ENCODE measurements around the gene CEP55.
"Not testable (repeated sequence)": the region's sequence is repeated elsewhere in the genome, so short reads cannot be mapped to it uniquely, and the experiment has no call there.

The CEP55 gene

GRCh38 chr10:93513091-93513490, 16.7 kb downstream of the CEP55 start:
- DNase-seq (ENCODE audit: low spot score), result no peak

DNA sequence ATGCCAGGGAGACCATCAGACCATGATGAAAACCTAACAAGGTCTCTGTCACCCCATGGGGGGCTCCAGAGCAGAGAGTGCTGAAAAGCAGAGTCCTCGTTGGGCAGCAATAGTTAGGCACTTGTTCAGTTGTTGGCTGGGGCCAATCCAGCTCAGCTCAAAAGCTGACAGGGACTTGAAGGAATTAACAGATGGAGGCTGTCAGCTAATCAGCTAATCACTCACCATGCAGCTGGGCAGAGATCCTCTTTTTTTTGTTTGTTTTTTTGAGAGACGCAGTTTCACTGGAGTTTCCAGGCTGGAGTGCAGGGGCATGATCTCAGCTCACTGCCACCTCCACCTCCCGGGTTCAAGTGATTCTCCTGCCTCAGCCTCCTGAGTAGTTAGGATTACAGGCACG, 18.1 kb downstream of the CEP55 start:
- DNase-seq (ENCODE audit: low spot score), result no peak

- DNase-seq (ENCODE audit: low spot score), result no peak
Measured at GRCh38 chr10:93515071-93516005, 18.9 kb downstream of the CEP55 start.

DNA sequence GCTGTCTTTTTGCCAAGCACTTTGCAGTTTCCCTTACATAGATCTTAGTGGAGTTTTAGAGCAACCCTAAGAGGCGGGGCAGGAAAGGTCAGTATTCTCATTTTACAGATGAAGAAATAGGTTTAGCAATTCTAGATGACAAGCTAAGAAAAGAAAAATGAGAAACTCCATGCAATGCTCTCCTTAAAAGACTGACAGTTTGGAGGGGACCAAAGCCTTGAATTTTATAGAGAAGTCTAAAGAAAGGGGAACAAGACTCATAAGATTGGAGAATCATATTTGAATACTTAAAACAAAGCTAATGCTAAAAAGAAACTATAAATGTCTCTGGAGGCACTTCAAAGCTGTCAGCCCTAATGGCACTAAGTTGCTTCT, 19.6 kb downstream of the CEP55 start:
- no peak for DNase-seq (ENCODE audit: low spot score)

GRCh38 chr10:93518531-93518930, 22.1 kb downstream of the CEP55 start:
- DNase-seq (ENCODE audit: low spot score), result no peak

GRCh38 chr10:93535293-93535692, 38.9 kb downstream of the CEP55 start:
- no peak for DNase-seq (ENCODE audit: low spot score)

GRCh38 chr10:93540871-93541270, 44.5 kb downstream of the CEP55 start:
- not testable (repeated sequence) for DNase-seq (ENCODE audit: low spot score)

DNA sequence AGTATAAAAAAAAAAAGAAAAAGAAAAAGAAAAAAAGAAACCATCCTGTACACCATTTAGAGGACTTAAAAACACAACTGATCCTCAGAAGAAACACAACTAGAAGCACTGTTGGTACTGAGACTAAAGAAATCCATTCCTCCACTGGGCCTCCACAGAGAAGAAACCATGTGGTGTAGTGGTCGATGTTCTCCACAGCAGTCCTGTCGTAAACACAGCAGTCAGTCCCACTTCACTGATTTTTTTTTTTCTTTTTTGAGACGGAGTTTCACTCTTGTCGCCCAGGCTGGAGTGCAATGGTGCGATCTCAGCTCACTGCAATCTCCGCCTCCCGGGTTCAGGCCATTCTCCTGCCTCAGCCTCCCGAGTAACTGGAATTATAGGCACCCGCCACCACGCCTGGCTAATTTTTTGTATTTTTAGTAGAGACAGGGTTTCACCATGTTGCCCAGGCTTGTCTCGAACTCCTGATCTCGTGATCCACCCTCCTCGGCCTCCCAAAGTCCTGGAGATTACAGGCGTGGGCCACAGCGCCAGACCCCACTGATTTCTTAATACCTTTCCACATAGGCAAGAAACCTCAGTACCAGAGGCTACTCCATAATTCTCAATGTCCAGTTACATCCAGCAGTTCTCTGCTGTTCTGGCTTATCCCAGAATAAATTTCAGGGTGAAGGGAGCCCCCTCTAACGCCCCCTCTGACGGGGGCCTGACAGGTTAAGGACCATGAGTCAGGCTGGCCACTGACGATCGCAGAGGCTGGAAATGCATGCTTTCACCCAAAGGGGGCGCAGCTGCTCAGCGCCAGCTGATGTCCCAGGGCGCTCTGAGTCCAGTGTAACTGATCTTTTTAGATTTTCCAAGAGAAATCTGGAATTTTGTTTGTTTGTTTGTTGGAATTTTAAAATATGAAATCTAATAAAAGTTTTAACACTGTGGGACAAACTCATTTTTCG, 45.3 kb downstream of the CEP55 start:
- DNase-seq (ENCODE audit: low spot score), result no peak

- DNase-seq (ENCODE audit: low spot score), result no peak
Measured at GRCh38 chr10:93542358-93542791, 46.0 kb downstream of the CEP55 start.

- not testable (repeated sequence) for DNase-seq (ENCODE audit: low spot score)
Measured at GRCh38 chr10:93546995-93547394, 50.6 kb downstream of the CEP55 start.

DNA sequence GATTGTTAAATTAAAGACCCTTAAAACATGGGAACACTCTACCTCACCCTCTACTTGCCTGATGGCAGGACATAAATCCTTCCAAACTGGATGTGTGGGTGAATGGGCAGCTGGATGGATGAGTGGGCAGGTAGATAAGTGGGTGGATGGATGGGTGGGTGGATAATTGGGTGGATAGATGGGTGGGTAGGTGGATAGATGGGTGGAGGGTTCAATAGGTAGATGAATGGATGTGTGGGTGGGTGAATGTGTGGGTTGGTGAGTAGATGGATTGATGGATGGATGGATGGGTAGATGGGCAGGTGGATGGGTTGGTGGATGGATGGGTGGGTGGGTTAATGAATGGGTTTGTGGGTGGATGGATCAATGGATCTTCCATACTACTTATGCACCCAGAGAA, 51.1 kb downstream of the CEP55 start:
- no peak for DNase-seq (ENCODE audit: low spot score)

- no peak for DNase-seq (ENCODE audit: low spot score)
Measured at GRCh38 chr10:93548376-93549071, 52.1 kb downstream of the CEP55 start.

- DNase-seq (ENCODE audit: low spot score), result no peak
Measured at GRCh38 chr10:93550606-93551005, 54.2 kb downstream of the CEP55 start.

DNA sequence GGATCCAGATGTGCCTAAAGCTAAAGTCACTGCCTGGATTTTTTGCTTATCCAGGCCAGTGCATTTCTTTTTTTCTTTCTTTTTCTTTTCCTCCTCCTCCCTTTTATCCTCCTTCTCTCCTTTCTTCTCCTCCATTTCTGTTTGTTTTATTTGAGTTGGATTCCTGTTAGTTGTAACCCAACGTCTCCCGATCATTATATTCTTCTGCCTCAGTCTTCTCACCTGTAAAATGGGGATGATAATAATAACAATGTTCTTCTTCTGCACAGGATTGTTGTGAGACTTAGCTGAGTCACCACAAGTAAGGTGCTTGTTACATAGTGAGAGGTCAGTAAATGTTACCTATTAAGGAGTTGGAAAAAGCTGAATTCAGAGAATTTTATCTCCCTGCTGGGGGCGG, 56.4 kb downstream of the CEP55 start:
- DNase-seq (ENCODE audit: low spot score), result no peak

- DNase-seq (ENCODE audit: low spot score), result no peak
Measured at GRCh38 chr10:93553482-93554315, 57.3 kb downstream of the CEP55 start.

GRCh38 chr10:93554316-93554663, 57.9 kb downstream of the CEP55 start:
- DNase-seq (ENCODE audit: low spot score), result no peak

GRCh38 chr10:93554760-93555432, 58.5 kb downstream of the CEP55 start:
- peak; percentile 54 for DNase-seq (ENCODE audit: low spot score)

GRCh38 chr10:93559490-93559889, 63.1 kb downstream of the CEP55 start:
- no peak for DNase-seq (ENCODE audit: low spot score)

DNA sequence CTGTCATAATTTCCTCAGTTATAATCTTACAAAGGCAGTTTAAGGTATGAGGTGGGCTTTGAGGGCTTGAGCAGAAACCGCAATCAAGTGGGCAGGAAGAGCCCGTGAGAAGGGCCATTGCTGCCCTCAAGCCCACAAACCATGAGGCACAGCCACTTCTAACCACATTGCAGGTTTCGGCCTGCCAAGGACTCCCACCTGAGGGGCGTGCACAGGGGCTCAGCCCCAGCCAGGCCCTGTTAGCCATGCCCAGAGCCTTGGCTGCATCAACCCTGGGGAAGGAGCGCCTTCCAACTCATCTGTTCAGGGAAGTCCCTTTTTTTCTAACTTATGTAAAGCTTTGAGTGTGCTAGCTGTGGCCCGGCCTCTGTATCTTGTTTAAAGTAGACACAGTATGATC, 64.1 kb downstream of the CEP55 start:
- DNase-seq (ENCODE audit: low spot score), result no peak

GRCh38 chr10:93565446-93565845, 69.0 kb downstream of the CEP55 start:
- no peak for DNase-seq (ENCODE audit: low spot score)

All from activated CD4-positive, alpha-beta T cell treated with anti-CD3 and anti-CD28 coated beads, Interleukin-2, Interleukin-4, amounts not matched to agents 100 ng/mL and 50 ng/mL, durations not matched to agents 16 hours and 8 hours (primary cell).